Muscle layer of colon (tissue), 2 donors: ENCODE data around the gene TNFSF13B.
A peak's percentile ranks its signal among the peaks of the same experiment; 100 is the strongest.

ENCODE experiments used
- H3K27ac ChIP-seq: one replicate; pipeline ENCODE4 v1.7.0; 2013; ENCODE audit warnings: low read depth, mild to moderate bottlenecking, low read length, moderate library complexity
- H3K27me3 ChIP-seq, 2 donors: one replicate each; pipeline ENCODE4 v1.7.0; 2013; ENCODE audit warnings: low read length in 2 of 2, mild to moderate bottlenecking in 2 of 2; ENCODE audit not compliant: insufficient read depth in 2 of 2, control insufficient read depth in 1 of 2
- H3K36me3 ChIP-seq: one replicate; pipeline ENCODE4 v1.7.0; 2013; ENCODE audit warnings: mild to moderate bottlenecking, low read length; ENCODE audit not compliant: insufficient read depth
- H3K4me1 ChIP-seq: one replicate; pipeline ENCODE4 v1.7.0; 2013; ENCODE audit warnings: mild to moderate bottlenecking, low read length; ENCODE audit not compliant: insufficient read depth
- H3K4me3 ChIP-seq, 2 donors: one replicate each; pipeline ENCODE4 v1.7.0; 2013; ENCODE audit warnings: low read length in 2 of 2, low read depth in 1 of 2, mild to moderate bottlenecking in 1 of 2, moderate library complexity in 1 of 2
- H3K9ac ChIP-seq: one replicate; pipeline ENCODE4 v1.7.0; 2013; ENCODE audit warnings: low read length
- H3K9me3 ChIP-seq: one replicate; pipeline ENCODE4 v1.7.0; 2013; ENCODE audit warnings: mild to moderate bottlenecking, low read length
- donor health status: abdominal sarcoma.
- donor health status: Adenocarcinoma of cecum.

Gene TNFSF13B

GRCh38 chr13:108269601-108270328 is at the start of gene TNFSF13B:
Gene TNFSF13B (plus strand): TSS chr13:108269718. CDS start chr13:108269896, 178 bp downstream.
- Histone ChIP-seq H3K27me3 (no peaks in the 10 kb centered on the region), H3K27ac (no peak within 1 kb of the TSS), H3K9me3 (no peaks in the 10 kb centered on the region), H3K4me3 (peak within 1 kb of the TSS; percentile 12 to 36), H3K36me3 (no peaks in the 10 kb centered on the region), H3K4me1 (no peaks in the 10 kb centered on the region), H3K9ac (no peak within 1 kb of the TSS)

DNA sequence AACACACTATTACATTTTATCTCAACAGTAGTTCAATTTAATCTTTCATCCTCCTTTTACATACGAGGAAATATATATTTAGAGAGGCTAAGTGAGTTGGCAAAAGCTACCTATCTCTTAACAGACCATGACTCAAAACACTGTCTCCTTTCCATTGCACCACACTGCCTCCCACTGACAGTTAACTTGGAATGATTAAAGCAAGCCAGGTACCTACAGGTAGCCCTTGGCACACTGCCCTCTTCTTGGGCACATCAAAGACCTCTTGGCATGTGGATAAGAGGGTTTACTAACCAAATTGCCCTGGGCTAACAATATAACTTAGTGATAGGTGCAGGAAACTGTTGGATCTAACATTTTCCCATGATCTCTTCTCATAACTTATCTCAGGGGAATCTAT is 49.5 kb upstream of the TNFSF13B start:
- Histone ChIP-seq H3K27ac (no peak overlapping the region), H3K4me3 (peak overlapping the region in 1 of 2 donors; percentile 84), H3K9me3 (no peaks in the 10 kb centered on the region), H3K36me3 (no peaks in the 10 kb centered on the region), H3K4me1 (peaks cover 43% of the 10 kb centered on the region), H3K27me3 (no peaks in the 10 kb centered on the region), H3K9ac (no peak overlapping the region)

DNA sequence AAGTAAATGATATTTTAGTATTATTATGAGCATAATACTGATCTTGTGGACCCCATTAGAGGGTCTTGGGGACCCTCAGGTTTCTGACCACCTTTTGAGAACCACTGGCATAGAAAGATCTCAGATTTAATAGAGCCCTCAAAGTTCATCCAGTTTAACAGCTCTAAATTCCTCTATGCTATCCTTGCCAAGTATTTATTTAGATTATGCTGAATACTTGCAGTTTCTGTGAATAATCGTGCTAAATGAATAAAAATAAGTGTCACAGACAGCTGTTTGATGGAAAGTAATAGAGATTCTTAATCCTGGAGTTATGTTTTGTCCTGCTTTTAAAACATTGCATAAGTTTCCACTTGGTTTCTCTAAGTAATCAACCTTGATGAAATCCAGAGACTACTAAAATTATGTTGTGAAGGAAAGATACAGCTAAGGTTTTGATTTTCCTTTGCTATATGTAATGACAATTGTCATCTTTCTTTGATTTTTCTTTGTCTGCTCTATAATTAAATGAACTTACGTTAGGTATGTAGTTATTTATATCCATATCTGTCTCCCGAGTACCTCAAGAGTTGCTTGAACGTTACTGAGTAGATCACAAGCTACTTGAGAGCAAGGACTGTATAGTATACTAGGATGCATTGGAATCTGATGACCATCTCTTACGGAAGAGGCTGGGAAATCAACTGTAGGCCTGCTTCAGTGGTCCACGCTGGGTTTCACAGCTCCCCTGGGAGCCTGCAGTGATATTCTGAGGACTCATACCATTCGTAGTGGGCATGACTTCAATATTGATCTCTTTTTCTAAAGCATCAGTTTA is 45.6 kb upstream of the TNFSF13B start:
- H3K27me3 ChIP-seq: no peaks in the 10 kb centered on the region
- H3K36me3 ChIP-seq: no peaks in the 10 kb centered on the region
- H3K9ac ChIP-seq: no peak overlapping the region
- H3K4me3 ChIP-seq: no peak overlapping the region
- H3K4me1 ChIP-seq: peaks cover 33% of the 10 kb centered on the region
- no peak overlapping the region for H3K27ac ChIP-seq
- no peaks in the 10 kb centered on the region for H3K9me3 ChIP-seq

DNA sequence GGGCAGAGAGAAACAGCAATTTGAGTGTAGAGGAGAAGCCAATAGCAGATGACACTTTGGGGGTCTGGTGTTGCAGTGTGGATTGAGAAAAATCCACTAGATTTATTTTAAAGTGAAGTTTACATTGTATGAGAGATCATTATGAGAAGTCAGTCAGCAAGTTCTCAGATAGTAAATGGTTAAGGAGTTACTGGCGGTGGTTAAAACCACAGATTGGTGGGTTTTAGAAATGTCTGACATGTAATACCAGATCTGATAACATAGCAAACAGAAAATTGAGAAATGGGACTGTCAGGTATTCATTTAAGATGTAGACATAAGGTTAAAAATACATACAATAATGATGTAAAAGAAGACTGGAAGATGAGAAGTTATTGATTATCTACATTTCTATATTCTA is 44.1 kb upstream of the TNFSF13B start:
- Histone ChIP-seq H3K4me1 (peaks cover 18% of the 10 kb centered on the region), H3K27ac (no peak overlapping the region), H3K27me3 (no peaks in the 10 kb centered on the region), H3K9ac (no peak overlapping the region), H3K9me3 (no peaks in the 10 kb centered on the region), H3K4me3 (no peak overlapping the region), H3K36me3 (peaks cover 6% of the 10 kb centered on the region)

GRCh38 chr13:108226184-108226583 is 43.3 kb upstream of the TNFSF13B start:
- no peak overlapping the region for H3K27ac ChIP-seq
- no peak overlapping the region for H3K4me3 ChIP-seq
- H3K27me3 ChIP-seq: no peaks in the 10 kb centered on the region
- H3K9me3 ChIP-seq: no peaks in the 10 kb centered on the region
- peaks cover 12% of the 10 kb centered on the region for H3K4me1 ChIP-seq
- no peak overlapping the region for H3K9ac ChIP-seq
- peaks cover 6% of the 10 kb centered on the region for H3K36me3 ChIP-seq

- Histone ChIP-seq H3K9me3 (no peaks in the 10 kb centered on the region), H3K27ac (no peak overlapping the region), H3K36me3 (peaks cover 6% of the 10 kb centered on the region), H3K4me3 (no peak overlapping the region), H3K9ac (no peak overlapping the region), H3K4me1 (peaks cover 12% of the 10 kb centered on the region), H3K27me3 (no peaks in the 10 kb centered on the region)
Measured at GRCh38 chr13:108227651-108228272, 41.8 kb upstream of the TNFSF13B start.

DNA sequence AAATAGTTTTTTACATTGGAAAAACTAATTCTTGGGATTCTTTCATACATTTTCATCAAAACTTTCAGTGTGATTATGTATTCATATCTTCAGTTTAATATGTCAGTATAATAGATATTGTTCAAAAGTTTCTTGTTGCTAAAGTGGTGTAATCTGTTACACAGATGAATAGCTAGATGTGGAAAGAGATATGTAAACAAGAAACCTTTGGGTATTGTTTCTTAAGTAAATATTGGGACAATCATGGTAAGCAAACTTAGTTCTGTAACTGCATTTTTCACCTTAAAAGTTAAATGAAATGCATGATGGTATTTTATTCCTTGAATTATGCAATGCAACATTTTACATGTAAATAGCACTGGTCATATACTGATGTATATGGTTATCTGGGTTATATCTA is 39.1 kb upstream of the TNFSF13B start:
- no peak overlapping the region for H3K27ac ChIP-seq
- no peak overlapping the region for H3K4me3 ChIP-seq
- H3K9me3 ChIP-seq: no peaks in the 10 kb centered on the region
- no peak overlapping the region for H3K9ac ChIP-seq
- H3K4me1 ChIP-seq: no peaks in the 10 kb centered on the region
- peaks cover 6% of the 10 kb centered on the region for H3K36me3 ChIP-seq
- no peaks in the 10 kb centered on the region for H3K27me3 ChIP-seq

DNA sequence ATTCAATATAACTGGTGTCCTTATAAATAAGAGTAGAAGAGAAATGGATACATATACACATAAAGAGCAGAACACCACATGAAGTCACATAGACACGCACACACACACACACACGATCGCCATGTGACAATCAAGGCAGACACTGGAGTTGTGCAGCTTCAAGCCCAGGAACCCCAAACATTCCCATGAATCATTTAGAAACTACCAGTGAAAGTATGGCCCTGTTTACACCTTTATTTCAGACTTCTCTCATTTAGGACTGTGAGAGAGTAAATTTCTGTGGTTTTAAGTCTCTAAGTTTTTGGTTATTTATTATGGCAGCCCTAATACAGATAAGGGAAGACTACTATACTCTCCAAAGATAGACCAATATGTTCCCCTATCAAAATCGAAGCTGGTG is 20.4 kb upstream of the TNFSF13B start:
- H3K9me3 ChIP-seq: no peaks in the 10 kb centered on the region
- H3K4me1 ChIP-seq: no peaks in the 10 kb centered on the region

DNA sequence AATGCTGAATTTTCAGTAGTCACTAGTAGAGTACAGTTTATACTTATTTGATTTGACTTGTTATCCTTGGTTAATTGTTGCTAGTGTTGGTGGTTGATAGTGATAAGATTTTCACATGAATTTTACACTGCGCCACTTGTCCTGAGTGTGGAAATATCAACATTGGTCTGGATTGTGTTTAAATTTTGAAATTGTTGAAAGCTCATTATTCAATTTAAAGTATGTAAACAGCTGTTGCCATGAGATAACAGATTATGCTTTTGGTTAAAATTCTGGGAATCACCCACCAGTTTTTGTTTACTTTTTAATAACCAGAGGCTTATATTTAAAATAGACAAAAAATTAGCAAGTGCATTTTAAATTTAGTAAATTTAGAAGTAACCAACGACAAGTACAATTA is 12.3 kb upstream of the TNFSF13B start:
- Histone ChIP-seq H3K4me1 (no peaks in the 10 kb centered on the region), H3K36me3 (no peaks in the 10 kb centered on the region), H3K9ac (no peak overlapping the region), H3K27me3 (no peaks in the 10 kb centered on the region), H3K9me3 (no peaks in the 10 kb centered on the region), H3K4me3 (no peak overlapping the region), H3K27ac (no peak overlapping the region)

More for the DNA sequence above, 20.4 kb upstream of the TNFSF13B start:
- H3K9ac ChIP-seq: no peak overlapping the region
- H3K27me3 ChIP-seq: no peaks in the 10 kb centered on the region
- H3K27ac ChIP-seq: no peak overlapping the region
- H3K4me3 ChIP-seq: no peak overlapping the region
- H3K36me3 ChIP-seq: no peaks in the 10 kb centered on the region

DNA sequence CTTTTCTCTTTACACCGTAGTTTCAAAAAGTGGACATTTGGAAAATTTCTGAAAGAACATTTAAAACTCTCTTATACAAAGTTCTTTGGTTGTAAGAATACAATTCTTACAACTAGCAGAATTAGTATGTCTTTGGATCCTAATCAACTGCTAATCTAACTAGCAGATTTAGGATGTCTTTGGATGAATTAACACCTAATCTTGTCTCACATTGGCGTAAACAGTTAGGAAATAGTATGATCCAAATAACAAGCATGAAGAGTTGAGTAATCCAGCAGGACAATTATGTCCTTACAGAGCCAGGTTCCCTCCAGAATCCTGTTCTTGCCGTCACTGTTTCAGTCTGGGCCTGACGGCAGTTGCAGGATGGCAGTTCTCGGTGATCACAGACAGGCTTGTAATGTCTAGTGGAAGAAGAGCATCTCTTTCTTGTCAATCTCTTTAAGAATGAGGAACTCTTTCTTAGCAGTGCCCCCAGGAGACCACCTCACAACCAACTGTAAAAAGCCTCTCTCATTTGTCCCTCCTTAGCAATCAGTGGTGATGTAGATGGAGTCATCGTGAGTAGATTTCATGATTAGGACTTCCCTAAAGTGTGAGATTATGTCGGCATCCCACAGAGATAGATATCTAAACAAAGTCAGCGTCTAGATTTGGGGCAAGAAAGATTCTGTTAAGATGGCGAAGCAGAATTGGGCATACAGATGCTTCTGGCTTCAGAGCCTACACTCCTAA is 5.7 kb upstream of the TNFSF13B start:
- Histone ChIP-seq H3K27me3 (no peaks in the 10 kb centered on the region), H3K36me3 (no peaks in the 10 kb centered on the region), H3K27ac (no peak overlapping the region), H3K4me1 (no peaks in the 10 kb centered on the region), H3K9me3 (no peaks in the 10 kb centered on the region), H3K9ac (no peak overlapping the region), H3K4me3 (no peak overlapping the region)
